ENCODE measurements around the gene TGFB1.

- TF ChIP-seq CTCF (conservative IDR thresholded peaks at IDR 0.05; ENCODE audit: low read length) (peak; percentile 83), EZH2phosphoT487 (IDR thresholded peaks at IDR 0.05; ENCODE audit: borderline replicate concordance) (no peak)
Measured at GRCh38 chr19:41353466-41354342, at the start of gene TGFB1.

Measured in Loucy (cell line).